ENCODE results near the gene GOT2. TPM values are rescaled to one million over a fixed set of nuclear protein-coding genes. Genes with fewer than 3 reads are reported as not detected.
"Not testable (repeated sequence)": the region's sequence is repeated elsewhere in the genome, so short reads cannot be mapped to it uniquely, and the experiment has no call there.

The GOT2 gene
- total and polyA plus RNA-seq, 2 of the 8 experiments (the other 6 are each of a cell fraction or from before 2014, with no cell fraction given) = 62.9 to 223 TPM

DNA sequence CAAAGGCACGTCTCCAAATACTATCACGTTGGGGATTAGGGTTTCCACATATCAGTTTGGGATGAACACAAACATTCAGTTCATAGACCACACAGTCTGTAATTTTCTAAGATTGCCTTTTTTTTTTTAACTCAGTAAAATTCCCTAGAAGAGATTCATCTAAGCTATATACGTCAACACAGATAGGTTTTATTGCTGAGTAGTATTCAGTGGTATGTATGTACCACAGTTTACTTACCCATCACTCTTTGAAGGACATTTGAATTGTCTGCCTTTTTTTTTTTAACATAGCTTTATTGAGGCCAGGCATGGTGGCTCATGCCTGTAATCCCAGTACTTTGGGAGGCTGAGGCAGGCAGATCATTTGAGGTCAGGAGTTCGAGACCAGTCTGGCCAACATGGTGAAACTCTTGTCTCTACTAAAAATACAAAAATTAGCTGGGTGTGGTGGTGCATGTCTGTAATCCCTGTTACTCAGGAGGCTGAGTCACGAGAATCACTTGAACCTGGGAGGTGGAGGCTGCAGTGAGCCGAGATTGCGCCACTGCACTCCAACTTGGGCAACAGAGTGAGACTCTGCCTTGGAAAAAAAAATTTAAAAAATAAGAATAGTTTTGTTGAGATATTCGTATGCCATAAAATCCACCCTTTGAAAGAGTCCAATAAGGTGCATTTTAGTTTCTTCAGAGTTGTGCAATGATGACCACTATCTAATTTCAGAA, 47.0 kb downstream of the GOT2 start:
- not testable (repeated sequence) for H2BK12ac ChIP-seq (ENCODE audit: low read depth, low read length); H4K20me1 ChIP-seq (replicated peaks in 1 of 2; ENCODE audit: control insufficient read depth in 1 of 2, insufficient read depth in 2 of 2, low read length in 2 of 2); H2AK5ac ChIP-seq (ENCODE audit: low read depth, low read length); H3K36me3 ChIP-seq (ENCODE audit: control insufficient read depth in 2 of 4, insufficient read depth in 4 of 4, low read length in 3 of 4); H3K4me3 ChIP-seq (ENCODE audit: extremely low read depth in 1 of 4, insufficient read depth in 2 of 4, low read depth in 3 of 4, low read length in 4 of 4); H3K79me1 ChIP-seq (ENCODE audit: low read depth, low read length); H2BK120ac ChIP-seq (replicated peaks; ENCODE audit: low read depth, low read length); H3K56ac ChIP-seq (replicated peaks; ENCODE audit: insufficient read length, low read depth, low read length); H3K4me1 ChIP-seq (replicated peaks in 1 of 4; ENCODE audit: control insufficient read depth in 3 of 4, insufficient read depth in 4 of 4, low read length in 3 of 4); H4K5ac ChIP-seq (ENCODE audit: insufficient read length, low read depth, low read length); H3K4ac ChIP-seq (replicated peaks; ENCODE audit: insufficient read length, low read depth, low read length); H3K23me2 ChIP-seq (ENCODE audit: low read depth, low read length); H3K4me2 ChIP-seq (ENCODE audit: insufficient read depth in 1 of 2, low read depth in 2 of 2, low read length in 2 of 2); DNase-seq (ENCODE audit: low read depth in 1 of 2, low spot score in 2 of 2); H4K8ac ChIP-seq (ENCODE audit: extremely low read depth, insufficient read depth, low read length); H3K9ac ChIP-seq (replicated peaks in 1 of 4; ENCODE audit: extremely low read depth in 1 of 4, low read depth in 3 of 4, low read length in 3 of 4); H3K27ac ChIP-seq (ENCODE audit: low read depth, low read length); H3K14ac ChIP-seq (ENCODE audit: insufficient read length); H3K23ac ChIP-seq (ENCODE audit: insufficient read length); H2BK5ac ChIP-seq (ENCODE audit: low read depth, low read length); H3K79me2 ChIP-seq (ENCODE audit: control insufficient read depth in 1 of 2, insufficient read depth in 2 of 2, low read length in 2 of 2); H3K9me3 ChIP-seq (ENCODE audit: insufficient read depth in 2 of 2, low read depth in 1 of 2, low read length in 1 of 2); H2AFZ ChIP-seq (ENCODE audit: low read length); H2BK20ac ChIP-seq (ENCODE audit: low read length); H3K27me3 ChIP-seq (replicated peaks in 1 of 4; ENCODE audit: control insufficient read depth in 3 of 4, extremely low read depth in 1 of 4, insufficient read depth in 3 of 4, low read length in 3 of 4); H4K91ac ChIP-seq (replicated peaks; ENCODE audit: insufficient read length, low read length); FAIRE-seq; H2BK15ac ChIP-seq (ENCODE audit: low read length); H3K18ac ChIP-seq (ENCODE audit: extremely low read depth, low read length)
- CTCF ChIA-PET (ENCODE audit: partially characterized antibody) = interaction anchor here (0.6 kb wide), 1 partner anchor 625 kb away, joined by 3 read pairs; no protein-coding TSS in a partner anchor
- POLR2A ChIA-PET (ENCODE audit: partially characterized antibody) = interaction anchor here (1.0 kb wide), 1 partner anchor 11 kb away, joined by 3 read pairs; no protein-coding TSS in a partner anchor
- 89% methylated on average over 8 of the region's 8 CpGs; no CpG with 5 or more reads in 1 of the 2 experiments for WGBS, 2 experiments (ENCODE audit: extremely low coverage in 1 of 2, insufficient coverage in 1 of 2, insufficient read length in 1 of 2, insufficient replicate concordance in 2 of 2, low coverage in 1 of 2, low lambda C conversion rate in 2 of 2, missing lambda C conversion rate in 1 of 2)
